ENCODE measurements around the gene SGMS2. TPM values are rescaled to one million over a fixed set of nuclear protein-coding genes. Genes with fewer than 3 reads are reported as not detected.

Gene SGMS2
- total RNA-seq, 1 donor from 2014 or later: 0.26 TPM

DNA sequence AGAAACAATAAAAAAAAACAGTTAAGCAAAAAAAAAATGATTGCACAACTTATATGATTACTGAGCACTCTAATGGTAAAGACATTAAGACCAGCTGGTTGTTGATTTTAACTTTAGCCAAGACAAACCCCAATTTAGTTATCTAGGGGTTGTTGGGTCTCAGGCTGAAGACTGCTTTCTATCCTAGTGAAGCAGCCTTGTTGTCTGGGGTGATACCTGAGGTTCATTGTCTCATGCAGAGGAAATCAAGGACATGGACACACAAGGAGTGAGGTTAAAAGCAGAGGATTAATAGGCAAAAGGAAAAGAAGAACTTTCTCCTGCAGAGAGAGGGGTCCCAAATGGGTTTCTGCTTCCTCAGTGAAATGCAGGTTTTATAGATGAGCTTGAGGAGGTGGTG, 66.6 kb downstream of the SGMS2 start:
- Mint-ChIP-seq H3K27ac (ENCODE audit: unreplicated experiment) (no peak overlapping the region), H3K4me3 (ENCODE audit: unreplicated experiment) (no peak overlapping the region), H3K36me3 (ENCODE audit: low read depth, unreplicated experiment) (no peaks in the 10 kb centered on the region), H3K9me3 (ENCODE audit: unreplicated experiment) (peaks cover 10% of the 10 kb centered on the region), H3K27me3 (ENCODE audit: unreplicated experiment) (peaks cover 2% of the 10 kb centered on the region), H3K4me1 (ENCODE audit: unreplicated experiment) (no peaks in the 10 kb centered on the region)
- DNase-seq (ENCODE audit: low spot score): no peak
- TF ChIP-seq, protein P1, sequence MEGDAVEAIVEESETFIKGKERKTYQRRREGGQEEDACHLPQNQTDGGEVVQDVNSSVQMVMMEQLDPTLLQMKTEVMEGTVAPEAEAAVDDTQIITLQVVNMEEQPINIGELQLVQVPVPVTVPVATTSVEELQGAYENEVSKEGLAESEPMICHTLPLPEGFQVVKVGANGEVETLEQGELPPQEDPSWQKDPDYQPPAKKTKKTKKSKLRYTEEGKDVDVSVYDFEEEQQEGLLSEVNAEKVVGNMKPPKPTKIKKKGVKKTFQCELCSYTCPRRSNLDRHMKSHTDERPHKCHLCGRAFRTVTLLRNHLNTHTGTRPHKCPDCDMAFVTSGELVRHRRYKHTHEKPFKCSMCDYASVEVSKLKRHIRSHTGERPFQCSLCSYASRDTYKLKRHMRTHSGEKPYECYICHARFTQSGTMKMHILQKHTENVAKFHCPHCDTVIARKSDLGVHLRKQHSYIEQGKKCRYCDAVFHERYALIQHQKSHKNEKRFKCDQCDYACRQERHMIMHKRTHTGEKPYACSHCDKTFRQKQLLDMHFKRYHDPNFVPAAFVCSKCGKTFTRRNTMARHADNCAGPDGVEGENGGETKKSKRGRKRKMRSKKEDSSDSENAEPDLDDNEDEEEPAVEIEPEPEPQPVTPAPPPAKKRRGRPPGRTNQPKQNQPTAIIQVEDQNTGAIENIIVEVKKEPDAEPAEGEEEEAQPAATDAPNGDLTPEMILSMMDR (IDR thresholded peaks at IDR 0.05; ENCODE audit: unreplicated experiment): no peak

DNA sequence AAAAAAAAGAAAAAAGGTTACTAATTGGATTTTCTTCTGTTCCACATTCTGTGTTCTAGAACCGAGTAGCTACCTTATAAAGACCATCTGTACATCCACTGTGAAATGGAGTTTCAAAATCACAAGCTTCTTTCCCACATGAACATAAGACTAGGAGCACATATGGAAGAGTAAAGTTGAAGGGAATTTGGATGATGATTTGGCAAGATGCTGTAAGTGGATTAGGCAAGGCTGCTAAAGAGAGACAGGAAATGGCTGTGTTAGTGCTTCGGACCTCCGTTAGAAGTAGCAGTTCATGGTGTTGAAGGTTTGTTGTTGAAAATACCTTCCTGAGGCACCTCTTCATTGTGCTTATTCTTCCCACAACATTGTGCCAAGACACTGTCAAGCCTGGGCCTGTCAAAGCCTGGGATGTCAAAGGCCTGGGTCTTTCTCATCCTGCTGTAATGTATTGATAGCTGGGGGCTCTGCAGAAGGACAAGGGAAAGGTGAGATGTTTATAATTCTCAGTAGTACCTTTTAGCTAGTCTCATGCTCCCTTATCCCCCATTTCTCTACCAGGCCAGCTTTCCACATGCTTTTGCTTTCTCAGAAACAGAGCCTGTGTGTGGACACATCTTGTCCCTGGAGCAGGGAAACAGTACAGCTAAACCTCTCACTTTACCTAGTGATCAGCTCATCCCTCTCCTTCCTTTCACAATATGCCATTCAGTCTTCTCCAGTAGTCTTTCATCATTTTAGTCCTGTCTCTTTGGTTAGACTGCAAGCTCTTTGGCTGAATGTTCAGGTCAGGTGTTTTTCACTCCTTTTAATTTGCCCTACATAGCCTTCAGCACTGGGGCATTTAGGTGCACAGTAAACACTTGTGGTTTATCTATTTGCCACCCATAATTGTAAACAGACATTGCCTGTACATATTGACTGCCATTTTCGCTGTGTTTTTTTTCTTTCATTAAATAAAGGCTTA, 68.7 kb downstream of the SGMS2 start:
- no peak overlapping the region for H3K4me3 Mint-ChIP-seq (ENCODE audit: unreplicated experiment)
- H3K27me3 Mint-ChIP-seq (ENCODE audit: unreplicated experiment): peaks cover 2% of the 10 kb centered on the region
- TF ChIP-seq, protein P1 (IDR thresholded peaks at IDR 0.05; ENCODE audit: unreplicated experiment): no peak
- DNase-seq (ENCODE audit: low spot score): no peak
- H3K9me3 Mint-ChIP-seq (ENCODE audit: unreplicated experiment): peaks cover 10% of the 10 kb centered on the region
- no peaks in the 10 kb centered on the region for H3K36me3 Mint-ChIP-seq (ENCODE audit: low read depth, unreplicated experiment)
- no peaks in the 10 kb centered on the region for H3K4me1 Mint-ChIP-seq (ENCODE audit: unreplicated experiment)
- H3K27ac Mint-ChIP-seq (ENCODE audit: unreplicated experiment): no peak overlapping the region

DNA sequence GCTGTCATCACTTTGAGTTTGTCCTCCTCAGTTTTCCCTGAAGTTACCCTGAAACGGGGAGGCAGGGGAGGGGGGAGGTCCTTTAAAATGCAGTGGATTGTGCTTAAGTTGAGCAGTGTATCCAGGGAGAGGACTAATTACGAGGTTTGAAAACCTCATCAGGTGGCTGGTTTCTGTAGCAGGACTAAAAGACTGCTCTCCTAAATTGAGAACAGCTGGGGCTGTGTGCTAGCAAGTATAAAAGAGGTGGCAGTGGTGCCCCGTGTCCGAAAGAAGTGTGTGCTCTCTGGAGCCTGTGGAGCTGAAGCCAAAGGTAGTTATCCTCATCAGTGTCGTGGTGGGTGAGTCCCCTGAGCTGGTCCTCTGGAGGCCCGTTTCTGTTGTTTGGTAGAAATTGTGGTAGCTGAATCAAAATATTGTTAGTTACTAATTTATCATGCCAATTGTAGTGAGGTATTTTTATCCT, 69.4 kb downstream of the SGMS2 start:
- DNase-seq (ENCODE audit: low spot score): no peak
- Mint-ChIP-seq H3K27ac (ENCODE audit: unreplicated experiment) (no peak overlapping the region), H3K9me3 (ENCODE audit: unreplicated experiment) (peaks cover 10% of the 10 kb centered on the region), H3K4me1 (ENCODE audit: unreplicated experiment) (no peaks in the 10 kb centered on the region), H3K27me3 (ENCODE audit: unreplicated experiment) (peaks cover 2% of the 10 kb centered on the region), H3K36me3 (ENCODE audit: low read depth, unreplicated experiment) (no peaks in the 10 kb centered on the region), H3K4me3 (ENCODE audit: unreplicated experiment) (no peak overlapping the region)
- TF ChIP-seq, protein P1 (IDR thresholded peaks at IDR 0.05; ENCODE audit: unreplicated experiment): no peak

- H3K4me3 Mint-ChIP-seq (ENCODE audit: unreplicated experiment): no peak overlapping the region
- peaks cover 2% of the 10 kb centered on the region for H3K27me3 Mint-ChIP-seq (ENCODE audit: unreplicated experiment)
- no peaks in the 10 kb centered on the region for H3K4me1 Mint-ChIP-seq (ENCODE audit: unreplicated experiment)
- TF ChIP-seq, protein P1 (IDR thresholded peaks at IDR 0.05; ENCODE audit: unreplicated experiment): no peak
- peaks cover 6% of the 10 kb centered on the region for H3K9me3 Mint-ChIP-seq (ENCODE audit: unreplicated experiment)
- DNase-seq (ENCODE audit: low spot score): no peak
- no peak overlapping the region for H3K27ac Mint-ChIP-seq (ENCODE audit: unreplicated experiment)
- H3K36me3 Mint-ChIP-seq (ENCODE audit: low read depth, unreplicated experiment): no peaks in the 10 kb centered on the region
Measured at GRCh38 chr4:107896158-107896645, 71.5 kb downstream of the SGMS2 start.

- DNase-seq (ENCODE audit: low spot score): no peak
- TF ChIP-seq, protein P1 (IDR thresholded peaks at IDR 0.05; ENCODE audit: unreplicated experiment): no peak
- Mint-ChIP-seq H3K27me3 (ENCODE audit: unreplicated experiment) (peaks cover 2% of the 10 kb centered on the region), H3K36me3 (ENCODE audit: low read depth, unreplicated experiment) (no peaks in the 10 kb centered on the region), H3K4me3 (ENCODE audit: unreplicated experiment) (no peak overlapping the region), H3K27ac (ENCODE audit: unreplicated experiment) (no peak overlapping the region), H3K4me1 (ENCODE audit: unreplicated experiment) (no peaks in the 10 kb centered on the region), H3K9me3 (ENCODE audit: unreplicated experiment) (peaks cover 4% of the 10 kb centered on the region)
Measured at GRCh38 chr4:107896646-107897045, 71.9 kb downstream of the SGMS2 start.

Measured in endothelial cell (in vitro differentiated cells).